ENCODE measurements around the gene ART4. TPM values are rescaled to one million over a fixed set of nuclear protein-coding genes. Genes with fewer than 3 reads are reported as not detected.

Gene ART4
- total RNA-seq, 1 experiment from 2014 or later = not detected

DNA sequence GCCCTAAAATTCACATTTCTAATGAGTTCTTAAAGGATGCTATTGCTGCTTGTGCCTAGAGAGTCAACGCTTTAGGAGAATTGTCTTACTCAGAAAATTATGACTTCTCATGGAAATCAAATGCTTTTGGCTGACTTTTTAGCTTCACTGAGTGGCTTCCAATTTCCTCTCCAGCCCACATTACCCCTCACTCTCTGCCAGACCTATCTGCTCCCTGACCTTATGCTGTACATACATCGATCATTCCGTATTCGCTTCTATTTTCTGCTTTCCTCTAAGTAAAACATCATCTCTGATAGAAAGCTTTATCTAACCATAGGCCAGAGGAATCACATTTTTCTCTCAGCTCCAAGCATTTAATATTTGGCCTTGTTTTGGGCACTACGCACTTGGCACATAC lies 16.8 kb downstream of the ART4 start (continued):
- TF ChIP-seq SMAD3 (CRISPR knock-in tag; IDR thresholded peaks at IDR 0.05; ENCODE audit: borderline replicate concordance) (no peak), ELF4 (CRISPR knock-in tag; IDR thresholded peaks at IDR 0.05; ENCODE audit: low read depth) (no peak), NR1H2 (CRISPR knock-in tag; IDR thresholded peaks at IDR 0.05) (no peak), ESRRA (CRISPR knock-in tag; IDR thresholded peaks at IDR 0.05; ENCODE audit: borderline replicate concordance) (no peak), ZNF263 (CRISPR knock-in tag; IDR thresholded peaks at IDR 0.05; ENCODE audit: low read depth) (no peak)

DNA sequence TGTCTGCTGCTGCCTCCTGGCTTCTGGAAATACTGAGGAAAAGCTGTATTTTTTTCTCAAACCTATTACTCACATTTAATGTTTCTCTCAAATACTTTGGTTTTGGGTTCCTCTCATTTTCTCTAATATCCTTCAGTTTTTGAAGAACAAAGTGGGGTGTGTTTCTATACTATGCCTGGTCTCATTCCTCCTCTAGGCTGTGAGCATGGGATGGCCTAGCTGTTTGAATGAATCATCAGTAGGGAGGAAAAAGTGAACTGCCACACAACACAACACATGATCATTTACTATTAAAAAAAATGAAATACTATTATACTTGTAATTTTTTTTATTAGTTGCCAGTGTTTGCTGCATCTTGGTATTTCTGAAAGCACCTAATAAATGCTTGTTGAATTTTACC lies 18.1 kb downstream of the ART4 start:
- H3K27me3 Mint-ChIP-seq (ENCODE audit: low read depth) = no peaks in the 10 kb centered on the region
- no peak for DNase-seq (ENCODE audit: low spot score)
- ATAC-seq = no peak
- TF ChIP-seq GABPB1 (CRISPR knock-in tag; IDR thresholded peaks at IDR 0.05) = no peak
- TF ChIP-seq, protein P1, sequence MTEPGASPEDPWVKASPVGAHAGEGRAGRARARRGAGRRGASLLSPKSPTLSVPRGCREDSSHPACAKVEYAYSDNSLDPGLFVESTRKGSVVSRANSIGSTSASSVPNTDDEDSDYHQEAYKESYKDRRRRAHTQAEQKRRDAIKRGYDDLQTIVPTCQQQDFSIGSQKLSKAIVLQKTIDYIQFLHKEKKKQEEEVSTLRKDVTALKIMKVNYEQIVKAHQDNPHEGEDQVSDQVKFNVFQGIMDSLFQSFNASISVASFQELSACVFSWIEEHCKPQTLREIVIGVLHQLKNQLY (CRISPR knock-in tag; IDR thresholded peaks at IDR 0.05) = no peak
- no peak for TF ChIP-seq ETV6 (CRISPR knock-in tag; IDR thresholded peaks at IDR 0.05)
- no peak for TF ChIP-seq JAZF1 (CRISPR knock-in tag; IDR thresholded peaks at IDR 0.05)
- TF ChIP-seq ATF6 (CRISPR knock-in tag; IDR thresholded peaks at IDR 0.05) = no peak
- no peak for TF ChIP-seq ZBTB21 (CRISPR knock-in tag; IDR thresholded peaks at IDR 0.05; ENCODE audit: borderline replicate concordance)
- TF ChIP-seq TEAD4 (CRISPR knock-in tag; IDR thresholded peaks at IDR 0.05) = no peak
- TF ChIP-seq ZNF138 (CRISPR knock-in tag; conservative IDR thresholded peaks at IDR 0.05) = no peak
- TF ChIP-seq USF1 (CRISPR knock-in tag; IDR thresholded peaks at IDR 0.05) = no peak
- TF ChIP-seq ZNF425 (CRISPR knock-in tag; conservative IDR thresholded peaks at IDR 0.05) = no peak
- TF ChIP-seq, protein P2, sequence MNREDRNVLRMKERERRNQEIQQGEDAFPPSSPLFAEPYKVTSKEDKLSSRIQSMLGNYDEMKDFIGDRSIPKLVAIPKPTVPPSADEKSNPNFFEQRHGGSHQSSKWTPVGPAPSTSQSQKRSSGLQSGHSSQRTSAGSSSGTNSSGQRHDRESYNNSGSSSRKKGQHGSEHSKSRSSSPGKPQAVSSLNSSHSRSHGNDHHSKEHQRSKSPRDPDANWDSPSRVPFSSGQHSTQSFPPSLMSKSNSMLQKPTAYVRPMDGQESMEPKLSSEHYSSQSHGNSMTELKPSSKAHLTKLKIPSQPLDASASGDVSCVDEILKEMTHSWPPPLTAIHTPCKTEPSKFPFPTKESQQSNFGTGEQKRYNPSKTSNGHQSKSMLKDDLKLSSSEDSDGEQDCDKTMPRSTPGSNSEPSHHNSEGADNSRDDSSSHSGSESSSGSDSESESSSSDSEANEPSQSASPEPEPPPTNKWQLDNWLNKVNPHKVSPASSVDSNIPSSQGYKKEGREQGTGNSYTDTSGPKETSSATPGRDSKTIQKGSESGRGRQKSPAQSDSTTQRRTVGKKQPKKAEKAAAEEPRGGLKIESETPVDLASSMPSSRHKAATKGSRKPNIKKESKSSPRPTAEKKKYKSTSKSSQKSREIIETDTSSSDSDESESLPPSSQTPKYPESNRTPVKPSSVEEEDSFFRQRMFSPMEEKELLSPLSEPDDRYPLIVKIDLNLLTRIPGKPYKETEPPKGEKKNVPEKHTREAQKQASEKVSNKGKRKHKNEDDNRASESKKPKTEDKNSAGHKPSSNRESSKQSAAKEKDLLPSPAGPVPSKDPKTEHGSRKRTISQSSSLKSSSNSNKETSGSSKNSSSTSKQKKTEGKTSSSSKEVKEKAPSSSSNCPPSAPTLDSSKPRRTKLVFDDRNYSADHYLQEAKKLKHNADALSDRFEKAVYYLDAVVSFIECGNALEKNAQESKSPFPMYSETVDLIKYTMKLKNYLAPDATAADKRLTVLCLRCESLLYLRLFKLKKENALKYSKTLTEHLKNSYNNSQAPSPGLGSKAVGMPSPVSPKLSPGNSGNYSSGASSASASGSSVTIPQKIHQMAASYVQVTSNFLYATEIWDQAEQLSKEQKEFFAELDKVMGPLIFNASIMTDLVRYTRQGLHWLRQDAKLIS (CRISPR knock-in tag; IDR thresholded peaks at IDR 0.05; ENCODE audit: borderline replicate concordance) = no peak
- TF ChIP-seq OVOL2 (CRISPR knock-in tag; IDR thresholded peaks at IDR 0.05; ENCODE audit: borderline replicate concordance) = no peak
- peaks cover 9% of the 10 kb centered on the region for H3K4me1 Mint-ChIP-seq
- peaks cover 4% of the 10 kb centered on the region; the same call in 1 of the 2 replicates for H3K9me3 Mint-ChIP-seq
- no peak overlapping the region for H3K4me3 Mint-ChIP-seq
- H3K36me3 Mint-ChIP-seq = no peaks in the 10 kb centered on the region
- POLR2A ChIA-PET = no interaction called here
- CTCF ChIA-PET = no interaction called here
- no peak overlapping the region for H3K27ac Mint-ChIP-seq
